Measurements from ENCODE around the gene GPR52.

DNA sequence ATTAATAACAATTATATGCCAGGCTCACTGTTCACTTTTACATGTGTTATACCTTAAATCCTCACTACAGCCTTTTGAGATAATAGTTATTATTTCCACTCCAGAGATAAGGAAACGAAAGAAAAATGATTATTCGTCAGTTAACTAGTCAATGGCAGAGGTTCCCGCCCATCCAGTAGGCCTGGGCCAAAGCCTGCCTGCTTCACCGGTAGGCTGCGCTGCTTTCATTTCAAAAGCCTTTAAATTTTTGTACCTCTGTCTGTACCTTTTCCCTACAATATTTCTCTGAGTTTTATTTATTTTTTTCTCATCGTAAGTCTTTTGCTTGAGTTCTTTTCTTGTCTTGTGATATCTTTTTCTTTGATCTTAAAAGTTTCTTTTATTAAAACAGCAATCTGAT lies 3.6 kb downstream of the GPR52 start:
- no peak for TF ChIP-seq YY1 (IDR thresholded peaks at IDR 0.05; ENCODE audit: insufficient read depth, insufficient read length)
- TF ChIP-seq ZNF274 (IDR thresholded peaks at IDR 0.05; ENCODE audit: low read depth, low read length): no peak
- TF ChIP-seq SUZ12 (IDR thresholded peaks at IDR 0.05; ENCODE audit: extremely low read depth, insufficient read depth, insufficient read length): no peak

Data from NT2/D1 (cell line).